K562 (cell line): ENCODE results near the gene CPNE9. TPM values are rescaled to one million over a fixed set of nuclear protein-coding genes. Genes with fewer than 3 reads are reported as not detected.

Source experiments
- ADNP ChIP-seq: fragments of 200-800 bp; sonication (Bioruptor generic); IDR thresholded peaks from 2 replicates; pipeline ENCODE4 v1.6.1; 2016; ENCODE audit warnings: missing genetic modification characterization, missing compliant biosample characterization
- ETV1 ChIP-seq: fragments of 450-650 bp; conservative IDR thresholded peaks from 2 replicates; pipeline ENCODE4 v1.6.1; 2016; ENCODE audit warnings: missing genetic modification characterization, control low read depth, low read depth, missing compliant biosample characterization
- FOXA3 ChIP-seq, 2 experiments: fragments of 450-650 bp in 1 of 2; sonication (generic) in 1 of 2; formaldehyde crosslinking; IDR thresholded peaks in 1 of 2; conservative IDR thresholded peaks in 1 of 2; 2 replicates each; pipeline versions ENCODE4 v1.4.0 to v1.8.0; 2020 to 2022; ENCODE audit warnings: mild to moderate bottlenecking in 2 of 2, missing genetic modification reagents in 1 of 2
- GABPA ChIP-seq: fragments of 200-800 bp; sonication (Bioruptor generic); conservative IDR thresholded peaks from 2 replicates; pipeline ENCODE4 v1.6.1; 2016; ENCODE audit warnings: low read depth, missing genetic modification characterization, missing compliant biosample characterization
- HLTF ChIP-seq: fragments of 450-650 bp; IDR thresholded peaks from 2 replicates; pipeline ENCODE4 v1.6.1; 2016
- KDM5B ChIP-seq: fragments of 200-600 bp; sonication (generic); IDR thresholded peaks from 2 replicates; pipeline ENCODE4 v1.6.1; 2012; ENCODE audit warnings: low read depth, mild to moderate bottlenecking, moderate library complexity, low read length, control low read depth, inconsistent platforms; ENCODE audit not compliant: insufficient replicate concordance
- MIER1 ChIP-seq: fragments of 450-650 bp; IDR thresholded peaks from 2 replicates; pipeline ENCODE4 v1.6.1; 2016; ENCODE audit warnings: antibody characterized with exemption, mild to moderate bottlenecking, low read depth
- MTA3 ChIP-seq: fragments of 450-650 bp; formaldehyde crosslinking; IDR thresholded peaks from 2 replicates; pipeline ENCODE4 v1.6.1; 2017; ENCODE audit warnings: mild to moderate bottlenecking, borderline replicate concordance
- NFIC ChIP-seq: fragments of 450-650 bp; IDR thresholded peaks from 2 replicates; pipeline ENCODE4 v1.6.1; 2017; ENCODE audit warnings: mild to moderate bottlenecking, inconsistent platforms
- POU5F1 ChIP-seq: fragments of 150-350 bp; IDR thresholded peaks from 2 replicates; pipeline ENCODE4 v1.6.1; 2014; ENCODE audit warnings: borderline replicate concordance, low read length, low read depth, mild to moderate bottlenecking; ENCODE audit not compliant: partially characterized antibody
- RAD21 ChIP-seq, 2 experiments: fragments of 250-450 bp in 1 of 2; fragments of 450-650 bp in 1 of 2; sonication (Bioruptor Pico) in 1 of 2; formaldehyde crosslinking in 1 of 2; IDR thresholded peaks in 1 of 2; conservative IDR thresholded peaks in 1 of 2; 2 replicates each; pipeline versions ENCODE4 v1.4.0 to v1.8.0; 2020 to 2022; ENCODE audit warnings: mild to moderate bottlenecking in 2 of 2, moderate library complexity in 1 of 2
- RNF2 ChIP-seq: sonication (generic); IDR thresholded peaks from 2 replicates; pipeline ENCODE4 v1.6.1; 2016
- TAF1 ChIP-seq: IDR thresholded peaks from 2 replicates; pipeline ENCODE4 v1.6.1; 2011; ENCODE audit warnings: mild to moderate bottlenecking, low read length, moderate library complexity; ENCODE audit not compliant: insufficient read depth, control insufficient read depth, severe bottlenecking; ENCODE audit errors: extremely low read depth
- TCF7L2 ChIP-seq: fragments of 150-350 bp; IDR thresholded peaks from 2 replicates; pipeline ENCODE4 v1.6.1; 2016; ENCODE audit warnings: low read depth, mild to moderate bottlenecking, low read length, moderate library complexity
- XRCC3 ChIP-seq: fragments of 450-650 bp; IDR thresholded peaks from 2 replicates; pipeline ENCODE4 v1.6.1; 2017; ENCODE audit warnings: mild to moderate bottlenecking, moderate library complexity
- ZNF134 ChIP-seq: fragments of 250-450 bp; sonication (Bioruptor Pico); conservative IDR thresholded peaks from 2 replicates; pipeline ENCODE4 v1.4.0; 2020
- ZNF76 ChIP-seq: fragments of 250-450 bp; sonication (Bioruptor Pico); IDR thresholded peaks from 2 replicates; pipeline ENCODE4 v1.4.0; 2020; ENCODE audit warnings: mild to moderate bottlenecking, moderate library complexity, borderline replicate concordance
- polyA plus RNA-seq, 8 experiments: library from polyadenylated mRNA; depleted of rRNA in 4 of 8; stranded (reverse) in 5 of 8; unstranded in 3 of 8; fragments of >200 nt; fragmentation: Nextera tagmentation in 2 of 8; fragmentation: Illumina TruSeq in 1 of 8; extraction: Ambion mirVana in 2 of 8; extraction: Trizol in 1 of 8; gene quantifications; 2 replicates each; pipeline versions ENCODE4 v1.2.1 to v1.2.3, GENCODE V29; 2011 to 2014; ENCODE audit warnings: inconsistent platforms in 1 of 8, missing spikeins in 1 of 8
- total RNA-seq, 7 experiments: library from RNA; depleted of rRNA in 6 of 7; stranded (reverse); fragments of >200 nt in 6 of 7; fragmentation: Illumina TruSeq in 2 of 7; extraction: Trizol in 2 of 7; gene quantifications; 2 replicates each; pipeline versions ENCODE4 v1.2.1 to v1.2.3, GENCODE V29; 2011 to 2021; ENCODE audit warnings: low replicate concordance in 1 of 7
- TF ChIP-seq, protein P1 (sequence below): fragments of 250-450 bp; sonication (Bioruptor Pico); IDR thresholded peaks from 2 replicates; pipeline ENCODE4 v1.5.0; 2020; ENCODE audit warnings: mild to moderate bottlenecking
- TF ChIP-seq, protein P2 (sequence below): fragments of 250-450 bp; sonication (Bioruptor Pico); IDR thresholded peaks from 2 replicates; pipeline ENCODE4 v1.4.0; 2020; ENCODE audit warnings: mild to moderate bottlenecking, moderate library complexity, borderline replicate concordance
- TF ChIP-seq, protein P3 (sequence below): fragments of 250-450 bp; sonication (Bioruptor Pico); IDR thresholded peaks from 2 replicates; pipeline ENCODE4 v1.5.0; 2020; ENCODE audit warnings: mild to moderate bottlenecking, borderline replicate concordance

The CPNE9 gene
- total and polyA plus RNA-seq, 9 of the 15 experiments (the other 6 are each of a cell fraction or from before 2014, with no cell fraction given) = 0.22 to 0.56 (median 0.29) TPM; not detected in 3

DNA sequence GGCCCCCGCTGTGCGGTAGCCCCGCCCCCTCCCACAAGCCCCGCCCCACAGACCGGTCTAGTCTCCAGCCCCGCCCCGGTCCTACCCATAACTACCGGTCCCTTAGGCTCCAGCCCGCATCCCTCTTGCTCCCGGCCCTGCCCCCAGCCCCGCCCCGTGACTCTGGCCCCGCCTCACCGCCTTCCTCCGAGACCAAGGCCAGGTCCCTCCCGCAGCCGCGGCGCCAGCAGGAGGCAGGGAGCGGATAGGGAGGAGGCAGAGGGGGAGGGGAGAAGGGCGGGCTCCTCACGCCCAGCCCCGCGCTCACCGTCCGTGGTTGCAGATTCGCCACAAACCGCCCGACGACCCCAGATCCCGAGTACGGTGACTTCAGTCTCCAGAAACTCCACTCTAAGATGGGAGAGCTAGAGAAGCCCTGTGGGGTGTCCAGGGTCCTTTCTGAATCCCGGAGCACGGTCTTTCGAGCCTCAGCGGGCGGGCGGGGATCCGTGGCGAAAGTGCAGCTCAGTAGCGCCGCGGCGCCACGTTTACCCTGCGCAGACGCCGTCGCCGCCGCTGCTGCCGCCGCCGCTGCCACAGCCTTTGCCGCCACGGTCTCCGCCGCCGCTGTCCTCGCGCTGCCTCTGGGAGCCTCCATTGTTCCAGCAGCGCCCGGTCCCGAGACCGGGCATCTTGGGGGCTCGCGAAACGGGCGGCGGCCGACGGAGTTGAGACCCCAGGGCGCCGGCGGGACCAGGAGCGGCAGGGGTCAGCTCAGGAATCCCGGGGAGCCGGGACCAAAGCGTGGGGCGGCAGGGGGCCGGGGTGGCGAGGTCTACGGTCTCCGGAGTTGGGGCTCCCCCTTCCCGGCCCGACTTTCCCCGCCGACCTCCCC lies 27.8 kb downstream of the CPNE9 start, which contains the start of gene BRPF1 (continued):
- TF ChIP-seq RAD21 (CRISPR knock-in tag; conservative IDR thresholded peaks at IDR 0.05 in 1 of 2, IDR thresholded peaks at IDR 0.05 in 1 of 2) (0 out of 4 replicates have a peak, but pooled peaks of 1 of the 2 experiments have one; percentile 11), HLTF (peak; percentile 94; the same call in 1 of the 2 replicates), RNF2 (peak; percentile 85), ADNP (tag) (no peak), ETV1 (tag) (peak; percentile 82), MTA3 (0 out of 2 replicates have a peak, but pooled peaks have one; percentile 25), NFIC (peak; percentile 93), KDM5B (peak; percentile 88), POU5F1 (peak; percentile 39), XRCC3 (no peak), ZNF134 (CRISPR knock-in tag) (no peak), ZNF76 (CRISPR knock-in tag) (peak; percentile 86; the same call in 1 of the 2 replicates), FOXA3 (CRISPR knock-in tag; conservative IDR thresholded peaks at IDR 0.05 in 1 of 2, IDR thresholded peaks at IDR 0.05 in 1 of 2) (no peak), MIER1 (no peak), TAF1 (peak; percentile 88), GABPA (tag) (peak; percentile 79), TCF7L2 (no peak)
- TF ChIP-seq, protein P1, sequence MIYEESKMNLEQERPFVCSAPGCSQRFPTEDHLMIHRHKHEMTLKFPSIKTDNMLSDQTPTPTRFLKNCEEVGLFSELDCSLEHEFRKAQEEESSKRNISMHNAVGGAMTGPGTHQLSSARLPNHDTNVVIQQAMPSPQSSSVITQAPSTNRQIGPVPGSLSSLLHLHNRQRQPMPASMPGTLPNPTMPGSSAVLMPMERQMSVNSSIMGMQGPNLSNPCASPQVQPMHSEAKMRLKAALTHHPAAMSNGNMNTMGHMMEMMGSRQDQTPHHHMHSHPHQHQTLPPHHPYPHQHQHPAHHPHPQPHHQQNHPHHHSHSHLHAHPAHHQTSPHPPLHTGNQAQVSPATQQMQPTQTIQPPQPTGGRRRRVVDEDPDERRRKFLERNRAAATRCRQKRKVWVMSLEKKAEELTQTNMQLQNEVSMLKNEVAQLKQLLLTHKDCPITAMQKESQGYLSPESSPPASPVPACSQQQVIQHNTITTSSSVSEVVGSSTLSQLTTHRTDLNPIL = no peak
- TF ChIP-seq, protein P2, sequence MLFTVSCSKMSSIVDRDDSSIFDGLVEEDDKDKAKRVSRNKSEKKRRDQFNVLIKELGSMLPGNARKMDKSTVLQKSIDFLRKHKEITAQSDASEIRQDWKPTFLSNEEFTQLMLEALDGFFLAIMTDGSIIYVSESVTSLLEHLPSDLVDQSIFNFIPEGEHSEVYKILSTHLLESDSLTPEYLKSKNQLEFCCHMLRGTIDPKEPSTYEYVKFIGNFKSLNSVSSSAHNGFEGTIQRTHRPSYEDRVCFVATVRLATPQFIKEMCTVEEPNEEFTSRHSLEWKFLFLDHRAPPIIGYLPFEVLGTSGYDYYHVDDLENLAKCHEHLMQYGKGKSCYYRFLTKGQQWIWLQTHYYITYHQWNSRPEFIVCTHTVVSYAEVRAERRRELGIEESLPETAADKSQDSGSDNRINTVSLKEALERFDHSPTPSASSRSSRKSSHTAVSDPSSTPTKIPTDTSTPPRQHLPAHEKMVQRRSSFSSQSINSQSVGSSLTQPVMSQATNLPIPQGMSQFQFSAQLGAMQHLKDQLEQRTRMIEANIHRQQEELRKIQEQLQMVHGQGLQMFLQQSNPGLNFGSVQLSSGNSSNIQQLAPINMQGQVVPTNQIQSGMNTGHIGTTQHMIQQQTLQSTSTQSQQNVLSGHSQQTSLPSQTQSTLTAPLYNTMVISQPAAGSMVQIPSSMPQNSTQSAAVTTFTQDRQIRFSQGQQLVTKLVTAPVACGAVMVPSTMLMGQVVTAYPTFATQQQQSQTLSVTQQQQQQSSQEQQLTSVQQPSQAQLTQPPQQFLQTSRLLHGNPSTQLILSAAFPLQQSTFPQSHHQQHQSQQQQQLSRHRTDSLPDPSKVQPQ (CRISPR knock-in tag) = no peak
- TF ChIP-seq, protein P3, sequence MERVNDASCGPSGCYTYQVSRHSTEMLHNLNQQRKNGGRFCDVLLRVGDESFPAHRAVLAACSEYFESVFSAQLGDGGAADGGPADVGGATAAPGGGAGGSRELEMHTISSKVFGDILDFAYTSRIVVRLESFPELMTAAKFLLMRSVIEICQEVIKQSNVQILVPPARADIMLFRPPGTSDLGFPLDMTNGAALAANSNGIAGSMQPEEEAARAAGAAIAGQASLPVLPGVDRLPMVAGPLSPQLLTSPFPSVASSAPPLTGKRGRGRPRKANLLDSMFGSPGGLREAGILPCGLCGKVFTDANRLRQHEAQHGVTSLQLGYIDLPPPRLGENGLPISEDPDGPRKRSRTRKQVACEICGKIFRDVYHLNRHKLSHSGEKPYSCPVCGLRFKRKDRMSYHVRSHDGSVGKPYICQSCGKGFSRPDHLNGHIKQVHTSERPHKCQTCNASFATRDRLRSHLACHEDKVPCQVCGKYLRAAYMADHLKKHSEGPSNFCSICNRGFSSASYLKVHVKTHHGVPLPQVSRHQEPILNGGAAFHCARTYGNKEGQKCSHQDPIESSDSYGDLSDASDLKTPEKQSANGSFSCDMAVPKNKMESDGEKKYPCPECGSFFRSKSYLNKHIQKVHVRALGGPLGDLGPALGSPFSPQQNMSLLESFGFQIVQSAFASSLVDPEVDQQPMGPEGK = no peak
